Activated CD4-positive, alpha-beta T cell treated with anti-CD3 and anti-CD28 coated beads, Interleukin-2, Interleukin-6, amounts not matched to agents 100 ng/mL and 50 ng/mL, durations not matched to agents 16 hours and 8 hours (primary cell): ENCODE measurements around the gene NSUN4.

Experiments used
- DNase-seq: peaks from one replicate; pipeline ENCODE4 v3.0.0-alpha.2; 2020

The NSUN4 gene

GRCh38 chr1:46368791-46369190 lies 28.2 kb downstream of the NSUN4 start:
- DNase-seq = no peak

DNA sequence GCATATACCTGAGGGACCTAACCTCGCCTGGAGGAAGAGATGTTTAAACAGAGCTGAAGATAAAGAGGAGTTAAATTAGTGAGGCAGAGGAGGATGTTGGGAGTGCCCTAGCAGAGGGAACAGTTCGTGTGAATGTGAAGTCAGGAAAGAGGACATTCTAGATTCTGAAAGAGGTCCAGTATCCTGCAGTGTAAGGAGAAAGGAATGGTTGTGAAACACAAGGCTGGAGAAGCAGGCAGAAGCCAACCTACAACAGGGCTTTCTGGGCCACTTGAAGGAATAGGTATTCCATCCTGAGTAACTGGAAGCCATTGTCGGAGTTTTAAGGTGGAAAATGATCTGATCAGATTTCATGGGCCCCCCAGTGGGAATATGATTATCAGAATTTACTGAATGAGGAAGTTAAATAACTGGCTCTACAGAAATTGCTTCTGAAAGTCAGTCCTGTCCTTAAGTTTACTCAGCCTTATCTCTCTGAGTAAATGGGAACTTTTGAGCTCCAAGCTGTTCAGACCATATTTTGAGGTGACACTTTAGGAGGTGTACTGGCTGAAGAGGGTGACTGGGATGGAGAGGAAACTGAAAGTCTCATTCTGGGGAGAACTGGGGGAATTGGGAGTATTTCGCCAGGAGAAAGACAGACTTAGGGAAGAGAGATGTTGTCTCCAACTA lies 29.1 kb downstream of the NSUN4 start:
- DNase-seq = no peak

DNA sequence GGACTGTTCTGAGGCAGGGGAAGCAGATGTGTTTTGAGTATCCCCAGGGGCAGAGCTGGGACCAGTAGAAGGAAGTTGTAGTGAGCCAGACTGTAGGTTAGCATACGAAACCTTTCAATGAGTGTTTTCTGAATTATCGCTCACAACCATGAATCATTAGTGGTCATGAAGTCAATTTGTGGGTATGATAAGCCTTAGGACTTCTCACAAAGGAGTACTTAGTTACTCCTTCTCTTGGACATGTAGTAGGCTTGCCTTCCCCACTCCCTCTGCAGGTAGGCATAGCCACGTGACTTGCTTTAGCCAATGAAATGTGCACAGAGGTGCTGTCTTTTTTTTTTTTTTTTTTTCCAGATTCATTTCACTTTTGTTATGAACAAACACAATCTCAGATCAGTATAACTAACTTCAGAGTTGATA lies 29.6 kb downstream of the NSUN4 start:
- peak; percentile 9 for DNase-seq

DNA sequence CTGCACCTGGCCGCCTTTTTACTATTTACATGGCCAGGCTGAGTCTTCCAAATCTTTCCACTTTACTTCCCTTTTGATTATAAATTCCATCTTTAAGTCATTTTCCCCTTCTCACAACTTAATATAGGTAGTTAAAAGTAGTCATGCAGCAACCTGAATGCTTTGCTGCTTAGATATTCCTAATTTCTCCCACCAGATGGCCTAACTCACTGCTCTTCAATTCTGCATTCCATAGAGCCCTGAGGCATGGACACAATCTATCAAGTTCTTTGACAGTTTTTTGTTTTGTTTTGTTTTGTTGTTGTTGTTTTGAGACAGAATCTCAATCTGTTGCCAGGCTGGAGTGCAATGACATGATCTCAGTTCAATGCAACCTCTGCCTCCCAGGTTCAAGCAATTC lies 31.8 kb downstream of the NSUN4 start:
- DNase-seq = no peak

DNA sequence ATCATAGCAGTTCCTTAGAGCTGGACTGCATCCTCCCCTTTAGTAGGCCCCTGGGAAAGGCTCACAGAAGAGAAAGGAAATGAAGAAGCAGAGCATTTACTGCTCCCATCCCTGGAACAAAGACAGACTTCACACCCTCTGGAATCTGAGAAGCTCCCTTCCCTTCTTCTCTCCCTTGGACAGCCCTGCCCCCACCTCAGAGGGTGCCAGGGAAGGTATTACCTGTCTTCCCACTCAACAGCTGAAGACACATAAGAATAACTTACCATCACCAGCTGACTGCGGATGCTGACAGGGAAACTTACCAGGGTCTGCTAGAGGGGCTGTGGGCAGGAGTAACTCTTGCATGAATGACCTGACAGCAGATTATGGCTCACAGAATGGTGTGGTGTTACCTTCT lies 39.4 kb downstream of the NSUN4 start:
- DNase-seq = no peak

DNA sequence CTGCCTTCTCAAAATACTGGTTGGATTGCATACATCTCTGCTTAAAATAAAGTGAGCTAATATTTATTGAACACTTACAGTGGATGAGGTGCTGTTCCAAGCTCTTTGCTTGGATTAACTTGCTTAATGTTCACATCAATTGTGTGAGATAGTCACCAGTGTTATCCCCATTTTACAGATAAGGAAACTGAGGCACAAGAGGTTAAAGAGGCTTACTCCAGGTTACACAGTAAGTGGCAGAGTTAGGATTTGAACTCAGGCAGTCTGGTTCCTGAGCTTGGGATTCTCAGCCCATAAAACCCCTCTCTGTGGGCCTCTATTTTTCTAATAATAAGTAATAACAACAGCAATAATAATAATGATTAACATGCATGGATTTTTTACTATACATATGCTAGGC lies 39.9 kb downstream of the NSUN4 start:
- no peak for DNase-seq

DNA sequence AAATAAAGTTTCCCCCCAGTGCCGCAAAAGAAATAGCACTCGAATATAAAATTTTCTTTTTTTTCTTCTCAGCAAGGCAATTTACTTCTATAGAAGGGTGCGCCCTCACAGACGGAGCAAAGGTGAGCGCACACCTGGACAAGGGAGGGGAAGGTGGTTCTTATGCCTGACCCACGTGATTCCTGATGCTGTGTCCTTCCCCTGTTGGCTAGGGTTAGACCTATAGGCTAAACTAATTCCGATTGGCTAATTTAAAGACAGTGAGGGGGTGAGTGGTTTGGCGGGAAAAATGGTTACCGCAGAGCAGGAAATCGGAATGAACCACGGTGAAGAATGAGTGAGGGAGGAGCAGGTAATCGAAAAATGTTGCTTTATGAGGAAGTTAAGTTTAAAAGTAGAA lies 52.9 kb downstream of the NSUN4 start:
- DNase-seq = no peak

- peak; percentile 25 for DNase-seq
Measured at GRCh38 chr1:46394108-46394871, 53.7 kb downstream of the NSUN4 start, which contains the start of gene FAAH. Gene FAAH, plus strand, starts transcription at chr1:46394317. Its CDS starts 32 bp downstream, at chr1:46394349.

DNA sequence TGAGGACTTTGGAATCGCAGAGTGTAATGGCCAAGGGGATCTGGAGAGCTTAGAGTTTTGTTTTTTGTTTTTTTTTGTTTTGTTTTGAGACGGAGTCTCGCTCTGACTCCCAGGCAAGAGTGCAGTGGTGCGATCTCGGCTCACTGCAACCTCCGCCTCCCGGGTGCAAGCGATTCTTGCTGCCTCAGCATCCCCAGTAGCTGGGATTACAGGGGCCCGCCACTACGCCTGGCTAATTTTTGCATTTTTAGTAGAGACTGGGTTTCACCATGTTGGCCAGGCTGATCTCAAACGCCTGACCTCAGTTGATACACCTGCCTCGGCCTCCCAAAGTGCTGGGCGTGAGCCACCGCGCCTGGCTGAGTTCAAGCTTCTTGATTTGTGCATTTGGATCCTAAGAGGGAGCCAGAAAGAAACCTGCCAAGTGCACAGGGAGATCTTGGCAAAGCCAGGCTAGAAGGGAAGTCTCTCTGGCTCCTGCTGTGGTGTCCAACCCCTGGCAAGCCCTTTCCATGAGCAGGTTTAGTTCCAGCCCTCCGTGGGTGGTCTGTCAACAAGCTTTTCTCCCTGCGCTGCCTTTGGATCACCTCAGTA lies 54.4 kb downstream of the NSUN4 start:
- no peak for DNase-seq

- no peak for DNase-seq
Measured at GRCh38 chr1:46396441-46397398, 56.1 kb downstream of the NSUN4 start.

- no peak for DNase-seq
Measured at GRCh38 chr1:46399307-46399706, 58.7 kb downstream of the NSUN4 start.

DNA sequence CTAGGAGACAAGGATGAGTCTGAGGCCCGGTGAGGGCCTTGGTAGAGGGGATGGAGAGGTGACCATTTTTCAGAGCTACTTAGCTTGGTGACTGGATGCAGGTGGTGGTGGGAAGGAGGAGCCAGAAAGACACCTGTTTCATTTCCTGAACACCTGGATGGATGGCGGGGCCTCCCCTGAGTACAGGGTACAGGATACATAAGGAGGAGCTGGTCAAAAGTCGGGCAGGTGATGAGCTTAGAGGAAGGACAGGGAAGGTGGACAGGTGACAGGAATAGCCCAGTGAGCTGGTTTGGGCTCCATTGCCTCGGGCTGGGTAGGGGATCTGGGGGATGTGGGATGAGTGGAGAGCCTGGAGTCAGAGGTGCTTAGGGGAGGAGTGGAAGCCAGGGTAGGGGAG lies 59.8 kb downstream of the NSUN4 start:
- no peak for DNase-seq

DNA sequence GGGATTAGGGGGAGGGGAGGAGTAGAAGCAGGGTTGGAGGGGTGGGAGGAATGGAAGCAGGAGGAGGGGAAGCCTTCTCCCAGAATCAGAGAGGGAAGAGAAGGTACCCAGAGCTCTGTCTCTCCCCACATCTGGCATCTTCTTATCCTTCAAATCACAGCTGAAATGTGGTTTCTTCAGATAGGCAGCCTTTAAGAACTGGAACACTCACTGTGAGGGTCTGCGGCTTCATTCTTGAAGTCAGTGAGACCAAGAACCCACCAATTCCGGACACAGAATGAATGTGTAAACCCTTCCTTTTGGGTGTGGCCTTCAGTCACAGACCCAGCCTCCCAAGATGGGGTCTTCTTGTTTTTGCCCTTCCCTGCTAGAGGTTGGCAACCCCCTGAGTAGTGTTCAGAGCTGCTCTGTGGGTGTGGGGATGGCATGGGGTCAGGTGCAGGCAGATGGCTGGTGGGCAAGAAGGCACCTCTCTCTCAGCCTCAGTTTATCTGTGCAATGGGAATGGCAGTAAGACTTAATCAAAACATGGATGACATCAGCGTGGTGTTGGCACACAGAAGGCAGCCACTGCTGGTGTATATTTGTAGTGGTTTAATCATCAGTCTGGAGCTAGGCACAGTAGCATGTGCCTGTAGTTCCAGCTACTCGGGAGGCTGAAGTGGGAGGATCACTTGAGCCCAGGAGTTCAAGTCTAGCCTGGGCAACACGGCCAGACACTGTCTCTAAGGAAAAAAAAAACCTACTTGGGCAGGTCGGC lies 60.7 kb downstream of the NSUN4 start:
- DNase-seq = no peak

DNA sequence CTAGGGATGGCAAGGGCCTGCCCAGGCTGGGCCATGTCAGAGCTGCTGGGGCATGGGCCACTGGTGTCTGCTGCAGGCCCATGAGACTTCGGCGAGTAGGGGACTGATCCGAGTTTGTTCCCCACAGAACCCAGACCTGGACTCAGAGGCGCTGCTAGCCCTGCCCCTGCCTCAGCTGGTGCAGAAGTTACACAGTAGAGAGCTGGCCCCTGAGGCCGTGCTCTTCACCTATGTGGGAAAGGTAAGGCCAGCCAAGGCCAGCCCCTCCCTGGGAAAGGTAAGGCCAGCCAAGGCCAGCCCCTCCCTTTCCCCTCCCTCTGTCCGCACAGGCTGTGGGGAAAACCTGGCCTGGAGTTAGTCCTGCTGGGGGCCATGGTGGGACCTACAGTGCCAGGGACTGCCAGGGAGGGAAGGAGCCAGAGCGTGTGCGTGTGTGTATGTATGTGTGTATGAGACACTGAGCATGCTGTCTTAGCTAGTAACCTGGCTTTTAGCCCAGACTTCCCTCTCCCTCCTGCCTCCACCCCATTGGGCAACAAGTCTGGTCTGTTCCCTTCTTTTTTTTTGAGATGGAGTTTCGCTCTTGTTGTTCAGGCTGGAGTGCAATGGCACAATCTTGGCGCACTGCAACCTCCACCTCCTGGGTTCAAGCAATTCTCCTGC lies 61.5 kb downstream of the NSUN4 start:
- DNase-seq = no peak

GRCh38 chr1:46403916-46404315 lies 63.3 kb downstream of the NSUN4 start:
- DNase-seq = no peak

- no peak for DNase-seq
Measured at GRCh38 chr1:46404482-46405196, 64.0 kb downstream of the NSUN4 start.

GRCh38 chr1:46405197-46405555 lies 64.6 kb downstream of the NSUN4 start:
- no peak for DNase-seq

- DNase-seq = no peak
Measured at GRCh38 chr1:46405724-46406123, 65.1 kb downstream of the NSUN4 start.

- no peak for DNase-seq
Measured at GRCh38 chr1:46406881-46407608, 66.4 kb downstream of the NSUN4 start.

DNA sequence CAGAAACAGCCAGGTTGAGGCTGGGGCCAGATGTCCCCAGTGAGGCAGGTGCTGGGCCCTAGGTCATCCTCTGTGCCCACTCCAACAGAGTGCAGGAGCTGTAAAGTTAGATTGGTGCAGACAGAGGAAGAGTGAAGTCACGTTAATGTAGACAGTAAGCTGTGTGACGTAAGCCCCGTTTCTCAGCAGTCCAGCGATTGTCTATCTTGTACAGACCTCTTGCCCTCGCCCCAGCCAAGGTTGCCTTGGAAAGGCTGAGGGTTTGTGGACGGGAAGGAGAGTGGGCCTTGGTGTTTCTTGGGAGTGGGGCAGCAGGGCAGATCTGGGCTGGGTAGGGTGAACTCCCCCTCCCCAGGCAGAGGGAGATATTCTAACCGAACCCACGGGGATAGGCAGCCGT lies 67.0 kb downstream of the NSUN4 start:
- DNase-seq = no peak
